HG02884 (cell line): ENCODE measurements around the gene LFNG.
"Not testable (repeated sequence)": the region's sequence is repeated elsewhere in the genome, so short reads cannot be mapped to it uniquely, and the experiment has no call there.

ENCODE experiments used
- ATAC-seq: cut with Tn5 transposase; IDR thresholded peaks from one replicate; pipeline ENCODE4 v1.9.1; 2021; ENCODE audit warnings: mild to moderate bottlenecking, moderate library complexity; ENCODE audit not compliant: unreplicated experiment

The LFNG gene

DNA sequence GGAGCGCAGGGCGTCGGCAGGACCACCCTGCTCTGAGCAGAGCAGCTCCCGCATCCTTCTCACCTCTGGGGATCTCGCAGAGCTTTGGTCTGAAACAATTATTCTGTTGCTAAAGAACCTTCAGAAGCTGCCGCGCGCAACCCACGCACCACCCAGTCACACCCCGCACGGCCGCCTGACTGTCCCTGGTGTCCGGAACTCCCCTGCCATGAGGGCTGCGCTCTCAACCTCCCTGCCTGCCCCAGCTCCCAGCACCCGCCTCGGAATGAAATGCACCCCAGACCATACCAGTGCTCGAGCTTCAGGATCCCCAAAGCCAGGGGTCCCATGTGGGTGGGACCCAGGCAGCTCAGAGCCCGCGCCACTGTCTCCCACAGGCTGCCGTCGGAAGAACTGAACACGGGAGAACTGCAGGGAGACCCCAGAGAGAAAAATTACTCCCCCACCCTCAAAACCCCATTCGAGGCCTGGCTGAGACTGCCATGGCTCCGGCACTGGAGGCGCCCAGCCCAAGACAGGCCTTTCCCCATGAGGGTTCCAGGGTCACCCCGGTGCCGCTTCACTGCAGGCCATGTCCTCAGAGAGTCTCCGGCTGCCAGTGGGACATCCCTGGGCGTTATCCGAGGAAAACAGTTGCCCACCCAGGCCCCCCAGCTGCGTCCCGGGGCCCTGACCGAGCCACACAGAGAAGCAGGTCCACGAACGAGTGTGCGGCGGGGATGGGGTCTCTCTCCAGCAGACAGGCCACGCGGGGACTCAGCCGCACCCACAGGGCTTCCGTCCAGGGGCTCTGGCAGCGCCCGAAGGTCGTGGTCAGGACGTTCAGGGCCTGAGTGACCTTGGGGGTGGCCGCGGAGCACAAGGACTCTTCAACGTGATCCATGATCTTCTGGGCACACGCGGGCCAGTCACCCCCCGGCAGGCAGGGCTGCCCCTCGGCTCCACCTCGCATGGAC lies 23.6 kb downstream of the LFNG start:
- ATAC-seq, result no peak

DNA sequence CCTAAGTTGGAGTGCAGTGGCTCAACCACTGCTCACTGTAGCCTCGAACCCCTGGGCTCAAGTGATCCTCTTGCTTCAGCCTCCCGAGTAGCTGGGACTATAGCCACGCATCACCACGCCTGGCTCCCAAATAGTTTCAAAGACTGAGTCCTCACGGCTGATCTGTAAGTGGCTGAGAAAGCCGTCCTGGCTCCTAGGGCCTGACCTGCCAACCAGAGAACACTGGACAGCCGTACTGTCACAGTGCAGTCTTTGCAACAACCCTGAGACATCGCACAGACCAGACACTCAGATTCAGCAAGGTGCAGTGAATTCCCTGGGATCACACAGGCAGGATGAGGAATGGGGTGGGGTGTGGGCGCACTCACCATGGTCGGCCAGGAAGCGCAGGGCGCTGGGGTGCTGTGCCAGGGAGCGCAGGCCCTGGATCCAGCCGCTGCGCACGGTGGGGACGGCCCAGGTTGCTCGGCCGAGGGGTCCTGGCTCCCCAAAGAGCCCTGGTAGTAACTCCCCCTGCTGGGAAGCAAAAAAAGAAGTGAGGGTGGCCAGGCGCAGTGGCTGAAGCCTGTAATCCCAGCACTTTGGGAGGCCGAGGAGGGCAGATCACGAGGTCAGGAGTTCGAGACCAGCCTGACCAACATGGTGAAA lies 25.1 kb downstream of the LFNG start:
- ATAC-seq, result no peak

DNA sequence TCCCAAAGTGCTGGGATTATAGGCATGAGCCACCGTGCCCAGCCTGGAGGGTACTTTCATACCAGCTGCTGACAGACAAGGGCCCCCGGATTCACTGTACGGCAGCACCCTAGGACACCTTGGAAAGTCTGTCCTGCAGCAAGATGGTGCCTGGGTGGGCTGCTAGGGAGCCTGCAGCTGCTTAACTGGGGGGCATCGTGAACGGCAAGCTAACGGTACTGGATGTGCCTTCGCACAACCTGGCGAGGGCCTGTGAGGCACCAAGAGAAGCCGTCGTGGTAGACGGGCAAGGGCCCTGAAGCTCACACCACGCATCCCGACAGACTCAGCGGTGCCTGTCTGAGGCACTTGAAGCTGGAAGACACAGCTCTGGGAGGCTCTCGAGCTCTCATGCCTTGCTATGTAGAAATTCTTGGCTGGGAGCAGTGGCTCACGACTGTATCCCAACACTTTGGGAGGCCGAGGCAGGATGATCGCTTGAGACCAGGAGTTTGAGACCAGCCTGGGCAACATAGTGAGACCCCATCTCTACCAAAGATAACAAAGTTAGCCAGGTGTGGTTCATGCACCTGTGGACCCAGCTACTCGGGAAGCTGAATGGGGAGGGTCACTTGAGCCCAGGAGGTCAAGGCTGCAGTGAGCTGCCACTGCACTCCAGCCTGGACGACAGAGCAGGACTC lies 26.3 kb downstream of the LFNG start:
- no peak for ATAC-seq

DNA sequence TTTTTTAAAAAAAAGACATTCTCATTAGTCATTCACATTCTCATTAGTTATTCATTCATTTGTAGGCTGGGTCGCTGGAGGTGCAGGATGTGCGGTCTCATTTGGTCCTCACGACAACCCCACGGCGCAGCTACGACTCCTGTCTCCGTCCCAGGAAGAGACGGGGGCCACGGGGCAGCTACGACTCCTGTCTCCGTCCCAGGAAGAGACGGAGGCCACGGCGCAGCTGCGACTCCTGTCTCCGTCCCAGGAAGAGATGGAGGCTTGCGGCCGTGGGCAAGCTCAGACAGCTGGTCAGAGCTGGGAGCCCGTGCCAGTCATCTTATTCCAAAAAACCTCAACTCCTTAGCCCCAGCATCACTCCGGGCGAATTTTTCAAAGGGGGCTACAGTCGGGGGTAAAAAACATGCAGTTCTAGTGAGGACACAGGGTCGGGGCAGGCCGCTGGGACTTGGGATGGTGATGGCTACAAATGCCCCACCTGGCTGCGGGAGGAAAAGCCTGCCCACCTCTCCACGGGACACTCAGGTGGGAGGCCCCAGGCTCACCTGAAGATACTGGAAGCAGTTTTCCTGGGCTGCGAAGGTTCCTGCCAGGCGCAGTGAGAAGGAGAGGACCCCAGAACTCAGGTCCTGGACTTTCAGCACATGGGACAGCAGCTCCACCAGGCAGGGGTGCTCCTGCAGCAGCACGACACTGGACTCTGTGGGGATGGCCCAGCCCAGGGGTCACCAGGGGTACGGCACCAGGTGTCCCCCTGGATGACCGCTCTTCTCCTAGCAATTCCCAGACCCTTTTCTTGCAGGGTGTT lies 27.4 kb downstream of the LFNG start:
- ATAC-seq, result no peak

DNA sequence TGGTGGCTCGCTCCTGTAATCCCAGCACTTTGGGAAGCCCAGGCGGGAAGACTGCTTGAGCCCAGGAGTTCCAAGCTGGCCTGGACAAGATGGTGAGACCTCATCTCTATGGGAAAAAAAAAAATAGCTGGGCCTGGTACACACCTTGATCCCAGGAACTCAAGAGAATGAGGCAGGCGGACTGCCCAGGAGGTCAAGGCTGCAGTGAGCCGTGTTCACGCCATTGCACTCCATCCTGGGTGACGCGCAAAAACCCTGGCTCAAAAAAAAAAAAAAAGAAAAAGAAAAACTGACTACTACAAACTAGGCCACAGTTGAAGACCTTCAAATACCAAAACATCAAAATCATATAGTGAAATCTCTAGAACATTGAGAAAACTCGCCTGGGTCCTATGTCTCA lies 31.8 kb downstream of the LFNG start:
- ATAC-seq, result no peak

DNA sequence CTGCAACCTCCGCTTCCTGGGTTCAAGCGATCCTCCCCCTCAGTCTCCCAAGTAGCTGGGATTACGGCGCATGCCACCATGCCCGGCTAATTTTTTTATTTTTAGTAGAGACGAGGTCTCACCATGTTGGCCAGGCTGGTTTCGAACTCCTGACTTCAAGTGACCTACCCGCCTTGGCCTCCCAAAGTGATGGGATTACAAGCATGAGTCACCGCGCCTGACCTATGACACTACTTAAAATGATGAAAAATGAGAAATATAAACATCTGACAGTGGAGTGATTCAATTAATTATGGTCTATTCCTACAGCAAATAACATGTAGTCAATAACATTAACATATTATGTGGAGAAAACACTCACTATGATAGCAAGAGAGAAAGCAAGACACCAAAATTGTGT lies 33.5 kb downstream of the LFNG start:
- ATAC-seq, result no peak

DNA sequence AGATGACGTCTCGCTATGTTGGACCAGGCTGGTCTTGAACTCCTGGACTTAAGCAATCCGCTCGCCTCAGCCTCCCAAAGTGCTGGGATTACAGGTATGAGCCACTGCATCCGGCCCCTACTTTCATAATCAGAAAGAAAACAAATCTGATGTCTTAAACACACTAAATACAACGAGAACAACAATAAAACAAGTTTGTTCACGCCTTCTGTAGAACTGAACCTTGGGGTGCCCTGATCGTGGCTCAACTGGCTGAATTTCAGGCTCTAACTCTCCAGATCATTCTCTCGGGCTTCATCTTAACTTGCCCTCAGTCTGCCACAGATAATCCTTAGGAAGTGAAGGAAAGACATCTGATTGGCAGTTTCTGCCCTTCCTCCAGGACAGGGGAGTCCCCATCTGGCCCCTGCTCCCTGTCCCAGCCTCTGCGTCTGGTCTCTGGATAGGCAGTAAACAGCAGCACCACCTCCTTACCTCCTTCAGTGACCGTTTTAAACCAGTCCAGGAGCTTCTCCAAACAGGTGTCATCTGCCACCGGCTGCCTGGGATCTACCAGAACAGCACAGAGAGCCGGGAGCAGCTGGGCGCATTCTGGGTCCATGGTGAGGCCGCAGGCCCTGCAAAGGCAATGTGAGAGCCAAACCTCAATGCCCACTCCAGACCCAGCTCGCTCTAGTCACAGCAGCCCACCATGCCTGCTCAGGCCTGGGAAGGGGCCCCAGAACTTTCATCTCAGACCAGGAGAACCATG lies 34.4 kb downstream of the LFNG start:
- no peak for ATAC-seq

DNA sequence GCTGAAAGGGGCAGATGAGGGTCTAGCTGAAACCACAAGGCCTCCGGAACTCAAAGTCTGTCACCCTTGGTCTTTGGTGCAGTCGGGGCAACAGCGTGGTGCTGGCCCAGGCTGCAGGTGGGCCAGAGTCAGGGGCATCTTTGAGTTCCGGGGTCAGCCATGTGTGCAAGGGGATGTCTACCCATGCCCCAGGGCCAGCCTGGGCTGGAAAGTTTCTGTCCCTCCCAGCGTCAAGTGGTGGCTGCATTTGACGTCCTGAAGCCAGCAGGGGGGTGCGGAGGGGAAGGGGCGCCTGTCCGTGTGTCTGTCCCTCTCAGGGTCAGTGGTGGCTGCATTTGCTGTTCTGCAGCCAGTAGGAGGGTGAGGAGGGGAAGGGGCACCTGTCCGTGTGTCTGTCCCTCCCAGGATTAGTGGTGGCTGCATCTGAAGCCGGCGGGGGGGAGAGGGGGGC lies 35.1 kb downstream of the LFNG start:
- ATAC-seq, result no peak

DNA sequence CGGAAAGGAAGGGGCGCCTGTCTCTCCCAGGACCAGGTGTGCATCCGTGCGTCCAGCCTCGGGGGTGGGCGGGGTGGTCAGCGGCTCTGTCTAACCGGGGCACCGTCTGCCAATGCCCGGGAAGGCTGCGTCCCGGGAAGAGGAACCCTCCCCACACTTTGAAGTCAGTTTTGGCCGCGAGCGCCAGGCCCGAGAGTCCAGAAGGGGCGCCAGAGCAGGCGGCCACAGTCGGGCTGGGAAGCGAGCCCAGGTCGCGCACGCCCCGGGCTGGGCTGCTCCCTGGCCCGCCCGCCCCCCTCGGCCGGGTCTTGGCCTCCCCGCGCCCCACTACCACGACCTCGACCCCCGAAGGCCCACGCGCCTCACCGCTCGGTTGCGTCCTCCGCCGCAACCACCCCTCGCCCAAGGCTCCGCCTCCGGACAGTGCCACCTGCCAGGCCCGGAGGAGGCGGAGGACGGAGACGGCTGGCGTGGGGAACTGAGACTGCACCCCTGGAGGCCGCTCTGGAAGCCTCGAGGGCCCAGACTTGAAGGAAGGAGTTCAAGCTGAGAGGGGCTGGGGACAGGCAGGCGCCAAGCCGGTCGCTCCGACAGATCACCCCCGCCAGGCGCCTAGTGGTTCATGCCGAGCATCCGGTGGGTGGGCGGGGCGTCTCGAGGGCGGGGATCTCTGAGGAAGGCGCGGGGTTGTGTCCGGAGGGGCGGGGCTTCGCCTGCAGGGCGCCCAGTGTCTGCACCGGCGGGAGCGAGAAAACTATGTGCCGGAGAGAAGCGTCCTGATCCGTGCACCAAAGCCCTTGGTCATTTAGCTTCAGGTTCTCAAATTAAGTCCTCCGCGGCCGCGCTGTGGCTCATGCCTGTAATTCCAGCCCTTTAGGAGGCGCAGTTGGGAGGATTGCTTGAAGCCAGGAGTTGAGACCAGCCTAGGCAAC lies 35.8 kb downstream of the LFNG start, which contains the start of gene BRAT1:
TSS of gene BRAT1 (minus strand) at position 404 of the 932 bp plus-strand sequence. CDS start 1,093 bp downstream, outside the sequence.
- peak; percentile 67 for ATAC-seq

DNA sequence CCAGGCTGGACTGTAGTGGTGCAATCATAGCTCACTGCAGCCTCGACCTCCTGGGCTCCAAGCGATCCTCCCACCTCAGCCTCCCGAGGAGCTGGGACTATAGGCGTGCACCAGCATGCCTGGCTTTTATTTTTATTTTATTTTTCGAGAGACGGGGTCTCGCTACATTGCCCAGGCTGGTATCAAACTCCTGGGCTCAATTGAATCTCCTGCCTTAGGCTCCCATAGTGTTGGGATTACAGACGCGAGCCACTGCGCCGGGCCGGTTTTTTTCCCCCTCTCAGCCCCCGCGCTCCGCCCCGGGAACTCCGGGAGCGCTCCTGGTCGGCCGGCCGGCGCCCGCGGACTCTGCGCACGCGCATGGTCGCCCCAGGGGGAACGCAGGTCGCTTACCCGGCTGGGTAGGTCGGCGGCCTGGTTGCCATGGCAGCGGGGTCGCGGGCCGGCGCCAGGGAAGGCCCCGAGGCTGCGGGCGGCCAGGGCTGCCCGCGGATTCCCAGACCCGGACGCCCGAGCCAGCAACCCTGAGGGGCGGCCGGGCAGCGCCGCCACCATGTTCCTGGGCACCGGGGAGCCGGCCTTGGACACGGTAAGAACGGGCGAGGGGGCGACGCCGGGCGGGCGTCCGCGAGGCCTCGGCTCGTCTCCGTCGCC lies 39.2 kb downstream of the LFNG start, which contains the start of gene IQCE:
TSS of gene IQCE (plus strand) at position 351 of the 654 bp plus-strand sequence. CDS start at position 554, 203 bp downstream.
- ATAC-seq, result peak; percentile 52

DNA sequence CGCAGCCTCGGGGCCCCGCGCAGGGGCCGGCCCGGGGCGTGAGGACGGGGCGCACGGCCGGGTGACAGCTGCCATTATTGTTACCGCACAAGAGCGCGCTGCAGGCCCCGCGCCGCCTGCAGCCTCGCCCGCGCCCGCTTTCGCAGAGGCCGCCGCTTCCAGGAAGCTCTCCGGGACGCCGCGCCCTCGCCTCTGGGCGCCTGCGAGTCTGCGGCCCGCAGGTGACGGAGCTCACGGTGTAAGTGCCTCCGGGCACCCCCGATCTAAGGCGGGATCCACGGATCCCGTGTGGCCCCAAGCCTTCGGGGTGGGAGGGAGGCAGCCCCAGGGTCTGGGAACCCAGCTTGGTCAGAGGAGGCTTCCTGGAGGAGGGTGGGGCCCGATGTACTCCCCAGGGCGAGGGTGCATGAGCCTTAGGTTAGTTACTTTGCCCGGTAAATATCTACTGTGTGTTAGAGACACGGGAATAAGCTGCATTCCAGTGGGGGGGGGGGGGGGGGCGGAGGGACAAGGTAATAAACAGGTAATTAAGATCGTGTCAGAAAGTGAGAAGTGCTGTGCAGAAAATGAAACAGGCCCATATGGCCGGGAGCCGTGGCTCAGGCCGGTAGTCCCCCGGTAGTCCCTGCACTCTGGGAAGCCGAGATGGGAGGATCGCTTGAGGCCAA lies 39.8 kb downstream of the LFNG start:
- ATAC-seq, result peak; percentile 19

DNA sequence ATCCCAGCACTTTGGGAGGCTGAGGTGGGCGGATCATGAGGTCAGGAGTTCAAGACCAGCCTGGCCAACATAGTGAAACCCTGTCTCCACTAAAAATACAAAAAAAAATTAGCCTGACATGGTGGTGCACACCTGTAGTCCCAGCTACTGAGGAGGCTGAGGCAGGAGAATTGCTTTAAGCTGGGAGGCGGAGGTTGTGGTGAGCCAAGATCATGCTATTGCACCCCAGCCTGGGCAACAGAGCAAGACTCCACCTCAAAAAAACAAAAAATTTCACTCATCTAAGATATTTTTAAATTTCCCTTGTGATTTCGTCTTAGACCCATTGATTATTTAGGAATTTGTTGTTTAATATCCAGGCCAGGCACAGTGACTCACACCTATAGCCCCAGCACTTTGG lies 44.4 kb downstream of the LFNG start:
- ATAC-seq, result not testable (repeated sequence)

DNA sequence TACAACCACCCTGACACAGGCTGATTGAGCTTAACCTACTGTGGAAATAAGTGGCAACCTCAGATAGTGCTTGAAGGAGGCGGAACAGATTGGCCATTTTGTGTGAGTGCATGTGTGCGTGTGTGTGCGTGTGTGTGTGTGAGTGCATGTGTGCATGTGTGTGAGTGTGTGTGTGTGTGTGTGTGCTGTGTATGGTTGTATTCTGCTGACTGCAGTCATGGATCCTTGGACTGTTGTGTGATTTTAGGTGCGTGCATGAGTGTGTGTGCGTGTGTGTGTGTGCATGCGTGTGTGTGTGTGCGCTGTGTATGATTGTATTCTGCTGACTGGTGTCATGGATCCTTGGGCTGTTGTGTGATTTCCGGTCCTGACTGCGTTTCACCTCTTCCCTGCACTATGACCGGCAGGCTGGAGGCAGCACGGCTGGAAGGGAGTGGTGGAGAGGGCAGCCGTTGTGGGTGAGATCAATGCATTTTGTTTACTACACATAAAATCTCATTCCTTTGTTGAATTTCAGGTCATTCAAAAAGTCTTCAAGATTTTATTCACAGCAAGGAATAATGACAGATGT lies 45.5 kb downstream of the LFNG start:
- ATAC-seq, result no peak

DNA sequence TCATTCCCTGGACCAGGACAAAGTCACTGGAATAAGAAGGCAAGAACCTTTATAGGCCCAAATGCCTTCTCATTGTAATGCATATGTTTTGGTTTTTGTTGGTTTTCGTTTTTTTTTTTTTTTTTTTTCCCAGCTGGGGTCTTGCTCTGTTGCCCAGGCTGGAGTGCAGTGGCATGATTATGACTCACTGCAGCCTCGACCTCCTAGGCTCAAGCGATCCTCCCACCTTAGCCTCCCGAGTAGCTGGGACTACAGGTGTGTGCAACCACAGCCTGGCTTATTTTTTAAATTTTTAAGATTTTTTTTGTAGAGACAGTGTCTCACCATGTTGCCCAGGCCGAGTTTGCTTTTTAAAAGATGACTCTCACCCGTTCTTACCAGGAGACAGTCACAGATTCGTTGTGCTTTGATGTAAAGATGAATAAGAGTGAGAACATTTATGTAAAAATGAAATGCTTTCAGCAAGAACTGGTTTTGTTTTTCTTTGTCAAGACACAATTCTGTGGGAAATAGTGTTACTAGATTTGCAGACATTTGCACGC lies 46.8 kb downstream of the LFNG start:
- no peak for ATAC-seq

DNA sequence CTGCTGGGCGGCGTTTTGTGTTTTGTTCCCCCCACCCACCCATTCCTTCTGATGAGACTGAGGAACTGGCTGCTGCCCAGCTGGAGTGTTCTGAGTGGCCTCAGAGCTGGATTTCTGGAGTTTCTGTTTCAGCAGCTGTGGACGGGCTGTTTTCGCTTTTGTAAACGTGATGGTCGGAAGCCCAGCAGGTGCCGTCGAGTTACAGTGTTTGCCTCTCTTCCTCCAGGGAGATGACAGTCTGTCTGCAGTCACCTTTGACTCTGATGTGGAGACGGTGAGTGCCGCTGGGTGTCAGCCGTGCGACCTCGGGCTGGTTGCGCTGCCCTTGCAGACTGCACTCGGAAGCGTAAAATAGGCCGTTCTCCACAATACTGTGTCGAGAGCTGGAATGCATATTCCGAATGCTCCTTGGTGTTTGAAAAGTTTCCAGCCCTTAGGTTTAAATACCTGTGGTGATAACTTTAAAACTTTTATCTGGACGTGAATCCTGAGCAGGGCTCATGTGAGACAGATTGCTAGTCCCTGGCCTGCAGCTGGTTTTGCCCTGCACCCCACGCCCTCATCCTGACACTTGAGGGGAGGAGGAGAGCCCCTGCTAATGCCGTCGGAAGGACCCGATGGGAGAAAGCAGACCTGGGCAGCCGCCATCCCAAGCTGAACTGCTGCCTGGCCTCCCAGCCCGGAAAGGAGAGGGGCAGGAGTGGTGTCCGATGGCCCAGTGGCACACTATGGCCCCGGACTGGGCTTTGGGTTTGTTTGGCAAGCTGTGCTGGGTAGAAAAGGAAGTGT lies 47.5 kb downstream of the LFNG start:
- no peak for ATAC-seq

DNA sequence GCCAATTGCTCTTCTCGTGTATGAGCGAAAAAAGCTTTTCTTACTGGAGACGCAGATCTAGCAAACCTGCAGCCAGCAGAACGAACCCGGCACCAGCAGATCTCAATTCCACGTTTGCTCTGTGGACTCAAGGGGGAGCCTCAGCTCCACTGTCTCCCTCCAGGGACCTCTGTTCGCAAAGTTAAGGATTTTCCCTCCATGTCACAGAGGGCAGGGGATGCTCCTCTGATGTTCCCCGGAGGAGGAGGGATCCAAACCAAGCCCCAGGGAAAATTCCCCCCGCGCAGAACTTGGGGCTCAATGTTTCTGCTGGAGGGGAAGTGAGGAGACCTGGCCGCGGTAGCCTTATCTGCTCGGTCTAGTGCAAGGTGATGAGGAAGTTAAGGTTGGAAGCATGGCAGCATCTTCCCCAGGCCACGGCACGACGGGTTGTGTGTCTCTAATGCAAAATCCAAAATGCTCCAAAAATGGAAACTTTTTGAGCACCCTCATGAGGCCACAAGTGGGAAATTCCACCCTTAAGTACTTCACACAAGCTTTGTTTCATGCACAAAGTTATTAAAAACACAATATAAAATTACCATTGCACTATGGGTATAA lies 48.2 kb downstream of the LFNG start:
- no peak for ATAC-seq
